Upper lobe of right lung (tissue), 1 donor: ENCODE data around the gene NOS2. TPM values are rescaled to one million over a fixed set of nuclear protein-coding genes. Genes with fewer than 3 reads are reported as not detected.
A peak's percentile ranks its signal among the peaks of the same experiment; 100 is the strongest.
"Not testable (repeated sequence)": the region's sequence is repeated elsewhere in the genome, so short reads cannot be mapped to it uniquely, and the experiment has no call there.

ENCODE experiments used
- ATAC-seq: fragments of 200-7000 bp; cut with Tn5 transposase; one replicate; pipeline ENCODE4 v1.9.1; 2020; ENCODE audit warnings: mild to moderate bottlenecking, moderate library complexity
- DNase-seq: peaks from one replicate; pipeline ENCODE4 v3.0.0-alpha.2; 2020
- H3K27ac ChIP-seq: fragments of 200-600 bp; one replicate; pipeline ENCODE4 v1.8.0; 2022
- H3K27me3 ChIP-seq: fragments of 200-600 bp; one replicate; pipeline ENCODE4 v1.8.0; 2022; ENCODE audit warnings: mild to moderate bottlenecking
- H3K36me3 ChIP-seq: fragments of 200-600 bp; one replicate; pipeline ENCODE4 v1.8.0; 2022
- H3K4me1 ChIP-seq: fragments of 200-600 bp; one replicate; pipeline ENCODE4 v1.8.0; 2022
- H3K4me3 ChIP-seq: fragments of 200-600 bp; one replicate; pipeline ENCODE4 v1.8.0; 2022; ENCODE audit warnings: mild to moderate bottlenecking
- H3K9me3 ChIP-seq: fragments of 200-600 bp; one replicate; pipeline ENCODE4 v1.8.0; 2022
- intact Hi-C: fragments of 100-400 bp; cut with DNase I; formaldehyde crosslinking; loops from one replicate; pipeline ENCODE4 v1.11.0; 2022
- total RNA-seq: library from RNA; stranded (reverse); fragmentation: NEBNext Ultra II Directional; extraction: Animal tissue kit (Norgen Biotek cat#: 25700); gene quantifications from one replicate; pipeline ENCODE4 v1.2.1, GENCODE V29; 2021
- TF ChIP-seq, protein P1 (sequence below): fragments of 200-600 bp; IDR thresholded peaks from one replicate; pipeline ENCODE4 v1.8.0; 2022; ENCODE audit warnings: antibody characterized with exemption
- donor health status: DM: no; HTN: yes; CAD: no; lungs with severe emphysema.

NOS2 gene
- total RNA-seq, 1 donor from 2014 or later = 0.55 TPM

DNA sequence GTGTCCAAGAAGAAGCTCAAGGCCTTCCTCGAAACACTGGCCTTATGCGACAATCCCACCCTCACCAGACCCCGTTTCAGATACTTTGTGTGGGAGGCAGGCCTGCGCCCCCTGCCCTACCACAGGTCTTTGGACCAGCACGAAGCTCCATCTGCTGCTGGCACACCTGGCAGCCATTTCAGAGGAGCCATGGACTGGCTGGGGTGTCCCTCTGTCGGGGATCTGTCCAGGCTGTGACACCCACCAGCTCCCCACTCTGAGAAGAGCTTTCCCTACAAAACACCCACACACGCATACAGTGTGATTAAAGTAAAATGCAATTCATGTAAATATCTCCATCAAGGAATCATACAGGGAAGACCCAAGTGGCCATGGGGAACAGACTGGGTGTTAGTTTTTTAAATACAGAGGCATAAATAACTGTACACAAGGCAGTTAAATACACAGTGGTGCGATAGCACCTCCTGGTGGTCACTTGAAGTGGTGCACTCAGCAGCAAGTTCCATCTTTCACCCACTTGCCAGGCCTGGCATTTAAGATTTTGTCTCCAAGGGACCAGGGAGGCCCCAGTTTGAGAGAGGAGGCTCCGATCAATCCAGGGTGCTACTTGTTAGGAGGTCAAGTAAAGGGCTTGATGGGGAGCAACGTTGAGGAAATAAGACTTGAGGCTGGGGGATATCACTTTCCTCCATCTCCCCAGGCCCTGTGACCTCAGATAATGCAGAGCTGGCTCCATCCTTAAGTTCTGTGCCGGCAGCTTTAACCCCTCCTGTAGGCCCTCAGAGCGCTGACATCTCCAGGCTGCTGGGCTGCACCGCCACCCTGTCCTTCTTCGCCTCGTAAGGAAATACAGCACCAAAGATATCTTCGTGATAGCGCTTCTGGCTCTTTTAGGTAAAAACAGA lies 43.6 kb downstream of the NOS2 start:
- Histone ChIP-seq H3K4me3 (no peak overlapping the region), H3K36me3 (no peaks in the 10 kb centered on the region), H3K27me3 (no peaks in the 10 kb centered on the region), H3K9me3 (no peaks in the 10 kb centered on the region), H3K27ac (no peak overlapping the region), H3K4me1 (no peaks in the 10 kb centered on the region)
- TF ChIP-seq, protein P1, sequence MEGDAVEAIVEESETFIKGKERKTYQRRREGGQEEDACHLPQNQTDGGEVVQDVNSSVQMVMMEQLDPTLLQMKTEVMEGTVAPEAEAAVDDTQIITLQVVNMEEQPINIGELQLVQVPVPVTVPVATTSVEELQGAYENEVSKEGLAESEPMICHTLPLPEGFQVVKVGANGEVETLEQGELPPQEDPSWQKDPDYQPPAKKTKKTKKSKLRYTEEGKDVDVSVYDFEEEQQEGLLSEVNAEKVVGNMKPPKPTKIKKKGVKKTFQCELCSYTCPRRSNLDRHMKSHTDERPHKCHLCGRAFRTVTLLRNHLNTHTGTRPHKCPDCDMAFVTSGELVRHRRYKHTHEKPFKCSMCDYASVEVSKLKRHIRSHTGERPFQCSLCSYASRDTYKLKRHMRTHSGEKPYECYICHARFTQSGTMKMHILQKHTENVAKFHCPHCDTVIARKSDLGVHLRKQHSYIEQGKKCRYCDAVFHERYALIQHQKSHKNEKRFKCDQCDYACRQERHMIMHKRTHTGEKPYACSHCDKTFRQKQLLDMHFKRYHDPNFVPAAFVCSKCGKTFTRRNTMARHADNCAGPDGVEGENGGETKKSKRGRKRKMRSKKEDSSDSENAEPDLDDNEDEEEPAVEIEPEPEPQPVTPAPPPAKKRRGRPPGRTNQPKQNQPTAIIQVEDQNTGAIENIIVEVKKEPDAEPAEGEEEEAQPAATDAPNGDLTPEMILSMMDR = peak; percentile 95
- ATAC-seq (peak; percentile 61), DNase-seq (peak; percentile 65)
- intact Hi-C loops = loop anchor here (10.0 kb wide), 1 partner anchor 82 kb away; no protein-coding TSS in a partner anchor

DNA sequence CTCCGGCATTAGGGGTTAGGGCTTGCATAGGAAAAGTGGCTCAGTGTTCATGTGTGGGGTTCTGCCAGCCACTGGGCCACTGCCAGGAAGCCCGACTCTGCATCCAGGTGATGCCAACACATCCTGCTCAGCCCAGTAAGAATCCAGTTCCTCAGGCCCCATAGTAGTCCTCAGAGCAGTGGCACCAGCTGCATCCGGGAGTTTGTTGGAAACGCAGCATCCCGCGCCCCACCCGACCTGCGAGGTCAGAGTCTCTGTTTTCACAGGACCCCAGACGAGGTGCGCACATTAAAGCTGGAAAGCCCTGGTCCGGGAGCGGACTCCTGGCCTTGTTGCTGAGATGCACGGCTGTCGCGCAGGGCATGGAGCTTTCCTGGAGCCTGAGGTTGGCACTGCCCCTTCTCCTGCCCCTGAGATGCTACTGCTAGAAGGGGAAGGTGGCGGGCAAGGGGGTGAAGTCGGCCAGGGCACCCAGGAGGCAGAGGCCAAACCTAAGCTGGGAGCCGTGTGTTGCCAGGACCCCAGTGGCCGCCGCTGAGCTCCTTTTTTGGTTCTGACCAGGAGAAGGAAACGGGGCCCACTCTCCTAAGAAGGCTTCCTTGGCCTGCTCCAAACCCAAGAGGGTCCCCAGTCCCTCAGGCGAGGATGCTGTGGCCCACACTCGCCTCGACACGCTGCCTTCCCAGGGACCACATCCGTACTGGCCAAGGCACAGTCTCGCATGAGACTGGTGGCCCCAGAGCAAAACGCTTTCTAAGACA lies 44.4 kb downstream of the NOS2 start:
- intact Hi-C loops = loop anchor here (10.0 kb wide), 1 partner anchor 81 kb away; no protein-coding TSS in a partner anchor
- TF ChIP-seq, protein P1 = no peak
- no peaks in the 10 kb centered on the region for H3K36me3 ChIP-seq
- no peak overlapping the region for H3K27ac ChIP-seq
- no peaks in the 10 kb centered on the region for H3K4me1 ChIP-seq
- no peak overlapping the region for H3K4me3 ChIP-seq
- DNase-seq (peak; percentile 52), ATAC-seq (no peak)
- H3K27me3 ChIP-seq = no peaks in the 10 kb centered on the region
- H3K9me3 ChIP-seq = no peaks in the 10 kb centered on the region

DNA sequence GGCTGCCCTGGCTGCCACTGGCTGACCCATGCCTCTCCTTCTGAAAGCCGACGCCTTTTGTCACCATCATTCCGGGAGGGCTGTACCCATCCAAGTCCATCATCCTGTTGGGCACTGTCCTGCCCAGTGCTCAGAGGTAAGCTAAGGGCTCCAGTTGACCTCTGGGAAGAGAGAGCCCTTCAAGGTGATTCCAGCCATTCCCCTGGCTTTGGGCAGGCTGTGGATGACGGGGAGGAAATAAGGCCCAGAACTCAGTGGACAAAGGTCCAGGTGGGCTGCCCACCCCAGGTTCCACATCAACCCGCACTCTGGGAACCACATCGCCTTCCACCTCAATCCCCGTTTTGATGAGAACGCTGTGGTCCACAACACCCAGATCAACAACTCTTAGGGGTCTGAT lies 45.8 kb downstream of the NOS2 start:
- H3K9me3 ChIP-seq = no peaks in the 10 kb centered on the region
- no peak overlapping the region for H3K27ac ChIP-seq
- ATAC-seq (no peak), DNase-seq (peak; percentile 23)
- no peaks in the 10 kb centered on the region for H3K36me3 ChIP-seq
- no peaks in the 10 kb centered on the region for H3K27me3 ChIP-seq
- TF ChIP-seq, protein P1 = no peak
- intact Hi-C loops = loop anchor here (10.0 kb wide), 1 partner anchor 80 kb away; no protein-coding TSS in a partner anchor
- H3K4me1 ChIP-seq = no peaks in the 10 kb centered on the region
- H3K4me3 ChIP-seq = no peak overlapping the region

DNA sequence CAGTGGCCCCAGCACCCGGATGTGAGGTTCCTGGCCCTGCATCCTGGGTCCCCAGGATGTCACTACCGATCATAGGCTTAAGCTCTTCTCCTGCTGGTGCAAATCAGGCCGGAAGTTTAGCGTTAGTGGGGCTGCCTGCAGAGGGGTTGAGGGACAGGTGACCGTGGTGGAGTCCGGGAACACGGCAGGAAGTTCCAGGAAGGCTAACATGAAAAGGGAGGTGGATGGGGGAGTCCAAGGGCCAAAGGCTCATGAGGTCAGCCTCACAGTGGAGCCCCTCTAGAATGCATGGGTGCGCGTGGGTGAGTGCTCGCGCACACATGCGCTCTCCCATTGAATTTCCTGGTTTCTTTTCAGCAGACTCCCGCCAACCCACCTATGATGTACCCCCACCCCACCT lies 46.6 kb downstream of the NOS2 start:
- intact Hi-C loops = loop anchor here (10.0 kb wide), 1 partner anchor 79 kb away; no protein-coding TSS in a partner anchor
- DNase-seq = peak; percentile 30

DNA sequence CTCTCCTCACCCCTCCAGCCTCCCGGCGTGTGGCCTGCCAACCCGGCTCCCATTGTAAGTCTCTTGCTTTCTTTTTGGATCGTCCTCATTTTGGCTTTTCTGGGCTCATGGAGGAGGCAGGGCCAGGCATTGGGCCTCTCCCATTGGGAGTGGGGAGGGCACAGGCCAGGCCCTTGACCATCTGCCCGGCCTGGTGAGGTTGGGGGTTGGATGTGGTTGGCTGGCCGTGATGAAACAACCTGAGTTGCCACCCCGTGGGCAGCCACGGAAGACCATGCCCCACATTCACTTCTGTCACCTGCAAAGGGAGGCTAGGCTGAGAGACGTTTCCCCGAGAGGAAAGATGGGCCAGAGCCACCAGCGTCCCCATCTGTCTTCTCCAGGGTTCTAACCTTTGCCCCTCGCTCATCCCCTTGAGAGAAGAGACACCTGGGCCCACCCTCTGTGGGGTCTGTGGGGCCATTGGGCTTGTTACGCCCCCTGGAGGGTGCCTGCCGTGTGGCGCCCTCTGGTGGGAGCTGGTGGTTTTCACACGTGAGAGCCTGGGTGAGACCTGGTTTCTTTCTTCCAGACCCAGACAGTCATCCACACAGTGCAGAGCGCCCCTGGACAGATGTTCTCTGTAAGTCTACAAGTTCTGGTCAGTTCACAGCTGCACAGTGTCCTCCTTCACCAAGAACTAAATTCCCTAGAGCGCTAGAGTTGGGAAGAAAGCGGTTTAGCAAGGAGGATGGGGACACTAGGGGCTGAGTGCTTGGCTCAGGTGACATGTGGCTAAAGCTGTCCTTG lies 47.3 kb downstream of the NOS2 start:
- intact Hi-C loops = loop anchor here (10.0 kb wide), 1 partner anchor 78 kb away; no protein-coding TSS in a partner anchor
- H3K27me3 ChIP-seq, H3K9me3 ChIP-seq, H3K27ac ChIP-seq, H3K36me3 ChIP-seq, H3K4me3 ChIP-seq, H3K4me1 ChIP-seq: not testable (repeated sequence)
- ATAC-seq (peak; percentile 54), DNase-seq (peak; percentile 46)

More for the DNA sequence above, 46.6 kb downstream of the NOS2 start:
- not testable (repeated sequence) for H3K36me3 ChIP-seq, ATAC-seq, H3K27ac ChIP-seq, H3K27me3 ChIP-seq, H3K9me3 ChIP-seq, H3K4me3 ChIP-seq, H3K4me1 ChIP-seq
